C4-2B (cell line): ENCODE measurements around the gene ATP8B2.

ENCODE experiments used
- CTCF ChIP-seq: fragments of 450-650 bp; conservative IDR thresholded peaks from 2 replicates; pipeline ENCODE4 v1.5.1; 2017; ENCODE audit warnings: mild to moderate bottlenecking
- ZFX ChIP-seq: fragments of 450-650 bp; IDR thresholded peaks from 2 replicates; pipeline ENCODE4 v1.6.1; 2017

- peak; percentile 29; the same call in 1 of the 2 replicates for TF ChIP-seq CTCF
- no peak for TF ChIP-seq ZFX
Measured at GRCh38 chr1:154326546-154327465, 1.5 kb downstream of the ATP8B2 start.
